COR-L47 (cell line): ENCODE data around the gene LARGE2.

ENCODE experiments used
- DNase-seq: peaks from one replicate; lab custom pipeline; 2025; lab: John Stamatoyannopoulos, UW

LARGE2 gene

GRCh38 chr11:45930031-45930794 lies 7.8 kb downstream of the LARGE2 start:
- DNase-seq = peak; percentile 85

GRCh38 chr11:45930951-45931570 lies 8.6 kb downstream of the LARGE2 start:
- no peak for DNase-seq

- no peak for DNase-seq
These were observed 9.3 kb downstream of the LARGE2 start for GRCh38 chr11:45931739-45932138.

- no peak for DNase-seq
These were observed 9.8 kb downstream of the LARGE2 start for GRCh38 chr11:45932217-45932616.

- no peak for DNase-seq
These were observed 10.8 kb downstream of the LARGE2 start for GRCh38 chr11:45933131-45933831.

- DNase-seq = no peak
These were observed 11.6 kb downstream of the LARGE2 start for GRCh38 chr11:45933846-45934579.

GRCh38 chr11:45934580-45935318 lies 12.3 kb downstream of the LARGE2 start:
- no peak for DNase-seq

GRCh38 chr11:45935349-45936064 lies 13.1 kb downstream of the LARGE2 start:
- no peak for DNase-seq

GRCh38 chr11:45936511-45937054 lies 14.1 kb downstream of the LARGE2 start:
- DNase-seq = no peak

- DNase-seq = no peak
These were observed 15.5 kb downstream of the LARGE2 start for GRCh38 chr11:45937916-45938315.

- DNase-seq = no peak
These were observed 17.4 kb downstream of the LARGE2 start for GRCh38 chr11:45939836-45940235.

GRCh38 chr11:45941285-45941684 lies 18.8 kb downstream of the LARGE2 start:
- DNase-seq = no peak

GRCh38 chr11:45942381-45942780 lies 19.9 kb downstream of the LARGE2 start:
- no peak for DNase-seq

- no peak for DNase-seq
These were observed 23.0 kb downstream of the LARGE2 start for GRCh38 chr11:45945397-45945999.

GRCh38 chr11:45947885-45948284 lies 25.4 kb downstream of the LARGE2 start:
- no peak for DNase-seq

GRCh38 chr11:45948356-45948755 lies 25.9 kb downstream of the LARGE2 start:
- no peak for DNase-seq

GRCh38 chr11:45949992-45950407 lies 27.5 kb downstream of the LARGE2 start:
- DNase-seq = no peak

GRCh38 chr11:45959851-45960250 lies 37.4 kb downstream of the LARGE2 start:
- no peak for DNase-seq

GRCh38 chr11:45960387-45961095 lies 38.1 kb downstream of the LARGE2 start:
- DNase-seq = no peak
